Mucosa of gallbladder (tissue), 1 donor: ENCODE data around the gene ENDOG. TPM values are rescaled to one million over a fixed set of nuclear protein-coding genes. Genes with fewer than 3 reads are reported as not detected.
A peak's percentile ranks its signal among the peaks of the same experiment; 100 is the strongest.
"Not testable (repeated sequence)": the region's sequence is repeated elsewhere in the genome, so short reads cannot be mapped to it uniquely, and the experiment has no call there.

ENCODE experiments used
- DNase-seq: peaks from one replicate; pipeline ENCODE4 v3.0.0-alpha.2; 2020; ENCODE audit warnings: low spot score
- total RNA-seq: library from RNA; stranded (reverse); gene quantifications from one replicate; pipeline ENCODE4 v1.2.1, GENCODE V29; 2021
- donor health status: DM: no; HTN: no; CAD: no.

Gene ENDOG
- total RNA-seq, 1 donor from 2014 or later, result 29.8 TPM

GRCh38 chr9:128828719-128829452 lies 10.6 kb downstream of the ENDOG start:
- no peak for DNase-seq

GRCh38 chr9:128829477-128830251 lies 11.4 kb downstream of the ENDOG start, which contains the start of gene SPOUT1:
TSS of gene SPOUT1 (minus strand) at chr9:128829794. CDS start at chr9:128829780, 14 bp downstream.
- peak; percentile 94 for DNase-seq

GRCh38 chr9:128833696-128834095 lies 15.4 kb downstream of the ENDOG start:
- DNase-seq, result no peak

GRCh38 chr9:128835246-128836210 lies 17.2 kb downstream of the ENDOG start:
- no peak for DNase-seq

GRCh38 chr9:128836509-128837145 lies 18.3 kb downstream of the ENDOG start:
- DNase-seq, result no peak

- no peak for DNase-seq
Measured at GRCh38 chr9:128838338-128838737, 20.0 kb downstream of the ENDOG start.

GRCh38 chr9:128840524-128840923 lies 22.2 kb downstream of the ENDOG start:
- no peak for DNase-seq

- no peak for DNase-seq
Measured at GRCh38 chr9:128841694-128842492, 23.6 kb downstream of the ENDOG start.

- not testable (repeated sequence) for DNase-seq
Measured at GRCh38 chr9:128843171-128843570, 24.9 kb downstream of the ENDOG start.

GRCh38 chr9:128845186-128845931 lies 27.1 kb downstream of the ENDOG start:
- DNase-seq, result no peak

- no peak for DNase-seq
Measured at GRCh38 chr9:128846680-128847030, 28.4 kb downstream of the ENDOG start.

GRCh38 chr9:128847803-128848202 lies 29.5 kb downstream of the ENDOG start:
- no peak for DNase-seq

- not testable (repeated sequence) for DNase-seq
Measured at GRCh38 chr9:128851024-128851423, 32.7 kb downstream of the ENDOG start.

GRCh38 chr9:128851779-128852600 lies 33.7 kb downstream of the ENDOG start:
- DNase-seq, result peak; percentile 33

- DNase-seq, result not testable (repeated sequence)
Measured at GRCh38 chr9:128852646-128853045, 34.3 kb downstream of the ENDOG start.

- not testable (repeated sequence) for DNase-seq
Measured at GRCh38 chr9:128854454-128854853, 36.2 kb downstream of the ENDOG start.

- DNase-seq, result not testable (repeated sequence)
Measured at GRCh38 chr9:128858476-128858875, 40.2 kb downstream of the ENDOG start.

- DNase-seq, result no peak
Measured at GRCh38 chr9:128860937-128861336, 42.6 kb downstream of the ENDOG start.

- no peak for DNase-seq
Measured at GRCh38 chr9:128861501-128861900, 43.2 kb downstream of the ENDOG start.
